Panc1 (cell line): ENCODE results near the gene ADARB1. TPM values are rescaled to one million over a fixed set of nuclear protein-coding genes. Genes with fewer than 3 reads are reported as not detected.

Experiments used
- ATAC-seq: fragments of 200-7000 bp; cut with Tn5 transposase; 2 replicates; pipeline ENCODE4 v1.9.1; 2020; ENCODE audit warnings: mild to moderate bottlenecking, moderate library complexity
- BruUV-seq: library from RNA; stranded (reverse); fragments of 400-500 nt; replicated peaks from 2 replicates; lab custom pipeline; 2021; lab: Mats Ljungman, UMichigan
- CTCF ChIA-PET: fragments of 300-600 bp; sonication (Branson Sonifier 250); formaldehyde crosslinking; loops from one replicate; lab custom pipeline; 2022; ENCODE audit warnings: antibody characterized with exemption; lab: Charles Lee
- POLR2A ChIA-PET: fragments of 300-600 bp; sonication (Branson Sonifier 250); formaldehyde crosslinking; loops from one replicate; lab custom pipeline; 2022; ENCODE audit warnings: antibody characterized with exemption; lab: Charles Lee
- DNase-seq: peaks from one replicate; pipeline ENCODE4 v3.0.0-alpha.2; 2010; ENCODE audit warnings: low read depth, low spot score
- H3K27ac ChIP-seq: 2 replicates; pipeline ENCODE4 v1.5.1; 2011; ENCODE audit warnings: mild to moderate bottlenecking, low read length, inconsistent platforms
- H3K27me3 ChIP-seq: fragments of 200-500 bp; sonication (Bioruptor generic); 2 replicates; pipeline ENCODE4 v1.6.0; 2014; ENCODE audit warnings: low read length, inconsistent platforms; ENCODE audit not compliant: control insufficient read depth, insufficient read depth
- H3K36me3 ChIP-seq: fragments of 200-500 bp; sonication (Bioruptor generic); 2 replicates; pipeline ENCODE4 v1.5.1; 2014; ENCODE audit warnings: inconsistent platforms, mild to moderate bottlenecking, low read length, moderate library complexity; ENCODE audit not compliant: control insufficient read depth, insufficient read depth
- H3K4me1 ChIP-seq: 2 replicates; pipeline ENCODE4 v1.5.1; 2011; ENCODE audit warnings: inconsistent platforms, mild to moderate bottlenecking, low read length, moderate library complexity; ENCODE audit not compliant: control insufficient read depth, insufficient read depth
- H3K4me3 ChIP-seq, 2 experiments: 2 replicates each; pipeline ENCODE4 v1.5.1; 2011 to 2012; ENCODE audit warnings: low read depth in 2 of 2, low read length in 2 of 2, mild to moderate bottlenecking in 2 of 2, inconsistent platforms in 1 of 2, moderate library complexity in 1 of 2
- H3K9me3 ChIP-seq: fragments of 200-500 bp; sonication (Bioruptor generic); 2 replicates; pipeline ENCODE4 v1.5.1; 2014; ENCODE audit warnings: low read depth, mild to moderate bottlenecking, inconsistent platforms, low read length, moderate library complexity; ENCODE audit not compliant: control insufficient read depth, insufficient read depth
- POLR2AphosphoS5 ChIP-seq: IDR thresholded peaks from 2 replicates; pipeline ENCODE4 v1.6.1; 2012; ENCODE audit warnings: mild to moderate bottlenecking, low read depth, low read length, moderate library complexity
- REST ChIP-seq, 2 experiments: IDR thresholded peaks; 2 replicates each; pipeline ENCODE4 v1.6.1; 2011 to 2012; ENCODE audit warnings: low read depth in 2 of 2, control low read depth in 1 of 2, low read length in 1 of 2, mild to moderate bottlenecking in 1 of 2, moderate library complexity in 1 of 2; ENCODE audit not compliant: insufficient read depth in 1 of 2
- SIN3A ChIP-seq: IDR thresholded peaks from 2 replicates; pipeline ENCODE4 v1.6.1; 2012; ENCODE audit warnings: low read depth, mild to moderate bottlenecking, low read length, moderate library complexity, borderline replicate concordance; ENCODE audit not compliant: insufficient read depth
- TCF7L2 ChIP-seq: IDR thresholded peaks from 2 replicates; pipeline ENCODE4 v1.6.1; 2011; ENCODE audit warnings: mild to moderate bottlenecking, low read depth, low read length, inconsistent platforms
- in situ Hi-C: cut with HindIII; loops from 2 replicates; pipeline ENCODE4 v1.10.0; 2016; ENCODE audit warnings: low sequenced_read_pairs, low pct_unique_long_range_greater_than_20kb
- intact Hi-C: fragments of 100-400 bp; cut with micrococcal nuclease; formaldehyde crosslinking; loops from one replicate; pipeline ENCODE4 v1.10.0; 2022; ENCODE audit not compliant: unreplicated experiment
- total RNA-seq: library from RNA; stranded (reverse); gene quantifications from one replicate; pipeline ENCODE4 v1.2.1, GENCODE V29; 2021; ENCODE audit not compliant: unreplicated experiment
- TF ChIP-seq, protein P1 (sequence below): fragments of 450-650 bp; IDR thresholded peaks from 2 replicates; pipeline ENCODE4 v1.5.1; 2017; ENCODE audit warnings: mild to moderate bottlenecking

The ADARB1 gene
- total RNA-seq, 1 experiment from 2014 or later = 15.0 TPM

DNA sequence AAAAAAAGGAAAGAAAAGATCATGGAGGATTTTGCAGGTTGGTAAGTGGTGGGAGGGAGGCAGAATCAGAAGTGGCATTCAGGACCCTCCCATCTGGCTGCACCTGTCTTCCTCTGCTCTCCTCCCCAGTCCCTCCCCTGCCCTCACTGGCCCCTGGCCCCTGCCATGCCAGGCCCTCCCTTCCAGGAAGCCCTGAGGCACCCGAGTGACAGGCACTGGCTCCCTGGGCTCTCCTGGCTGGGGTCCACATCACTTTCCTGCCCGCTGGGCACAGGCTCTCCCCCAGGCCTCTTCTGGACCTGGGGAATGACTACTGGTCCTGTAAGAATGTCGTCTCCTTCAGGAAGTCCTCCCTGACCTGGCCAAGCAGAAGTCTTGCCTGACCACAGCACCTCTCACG is 15.3 kb upstream of the ADARB1 start:
- Histone ChIP-seq H3K36me3 (no peaks in the 10 kb centered on the region), H3K4me1 (no peaks in the 10 kb centered on the region), H3K27me3 (no peaks in the 10 kb centered on the region), H3K27ac (no peak overlapping the region), H3K4me3 (no peak overlapping the region), H3K9me3 (no peaks in the 10 kb centered on the region)
- BruUV-seq = no TSS peak
- intact Hi-C loops (no loop called here), in situ Hi-C loops (no loop called here)
- ATAC-seq (no peak), DNase-seq (no peak)
- TF ChIP-seq SIN3A (no peak), TCF7L2 (no peak), POLR2AphosphoS5 (no peak), REST (IDR thresholded peaks at IDR 0.05; ENCODE audit: insufficient read depth in 1 of 2, low read depth in 2 of 2, low read length in 1 of 2) (no peak)
- TF ChIP-seq, protein P1, sequence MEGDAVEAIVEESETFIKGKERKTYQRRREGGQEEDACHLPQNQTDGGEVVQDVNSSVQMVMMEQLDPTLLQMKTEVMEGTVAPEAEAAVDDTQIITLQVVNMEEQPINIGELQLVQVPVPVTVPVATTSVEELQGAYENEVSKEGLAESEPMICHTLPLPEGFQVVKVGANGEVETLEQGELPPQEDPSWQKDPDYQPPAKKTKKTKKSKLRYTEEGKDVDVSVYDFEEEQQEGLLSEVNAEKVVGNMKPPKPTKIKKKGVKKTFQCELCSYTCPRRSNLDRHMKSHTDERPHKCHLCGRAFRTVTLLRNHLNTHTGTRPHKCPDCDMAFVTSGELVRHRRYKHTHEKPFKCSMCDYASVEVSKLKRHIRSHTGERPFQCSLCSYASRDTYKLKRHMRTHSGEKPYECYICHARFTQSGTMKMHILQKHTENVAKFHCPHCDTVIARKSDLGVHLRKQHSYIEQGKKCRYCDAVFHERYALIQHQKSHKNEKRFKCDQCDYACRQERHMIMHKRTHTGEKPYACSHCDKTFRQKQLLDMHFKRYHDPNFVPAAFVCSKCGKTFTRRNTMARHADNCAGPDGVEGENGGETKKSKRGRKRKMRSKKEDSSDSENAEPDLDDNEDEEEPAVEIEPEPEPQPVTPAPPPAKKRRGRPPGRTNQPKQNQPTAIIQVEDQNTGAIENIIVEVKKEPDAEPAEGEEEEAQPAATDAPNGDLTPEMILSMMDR = no peak
- ChIA-PET CTCF (no interaction called here), POLR2A (no interaction called here)

DNA sequence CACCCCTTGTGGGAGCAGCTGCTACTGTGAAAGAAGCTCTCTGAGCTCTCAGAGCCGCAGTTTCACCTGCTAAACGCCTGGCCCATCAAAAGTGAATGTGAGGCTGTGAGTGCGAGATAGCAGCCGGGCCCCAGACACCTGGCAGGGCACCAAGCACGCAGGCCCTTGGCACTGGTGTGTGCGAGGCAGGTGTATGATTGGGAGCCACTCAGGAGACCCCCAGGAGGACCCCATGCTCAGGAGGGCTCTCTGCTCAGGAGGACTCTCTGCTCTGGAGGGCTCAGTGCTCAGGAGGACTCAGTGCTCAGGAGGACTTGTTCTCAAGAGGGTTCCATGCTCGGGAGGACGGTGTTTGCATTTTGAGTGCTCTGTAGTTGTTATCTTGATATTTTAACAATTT is 14.3 kb upstream of the ADARB1 start:
- CTCF ChIA-PET = no interaction called here
- Histone ChIP-seq H3K27me3 (no peaks in the 10 kb centered on the region), H3K4me3 (no peak overlapping the region), H3K27ac (no peak overlapping the region), H3K4me1 (no peaks in the 10 kb centered on the region), H3K9me3 (no peaks in the 10 kb centered on the region), H3K36me3 (no peaks in the 10 kb centered on the region)
- TF ChIP-seq TCF7L2 = no peak
- no peak for TF ChIP-seq REST (IDR thresholded peaks at IDR 0.05; ENCODE audit: insufficient read depth in 1 of 2, low read depth in 2 of 2, low read length in 1 of 2)
- no peak for TF ChIP-seq SIN3A
- TF ChIP-seq, protein P1 = no peak
- no peak for TF ChIP-seq POLR2AphosphoS5
- POLR2A ChIA-PET = no interaction called here
- in situ Hi-C loops = no loop called here
- BruUV-seq = no TSS peak
- ATAC-seq = no peak
- intact Hi-C loops = no loop called here
- DNase-seq = no peak
